ENCODE measurements around the gene STARD10. TPM values are rescaled to one million over a fixed set of nuclear protein-coding genes. Genes with fewer than 3 reads are reported as not detected.
A peak's percentile ranks its signal among the peaks of the same experiment; 100 is the strongest.

STARD10 gene
- total RNA-seq, 1 experiment from 2014 or later, result 31.2 TPM

DNA sequence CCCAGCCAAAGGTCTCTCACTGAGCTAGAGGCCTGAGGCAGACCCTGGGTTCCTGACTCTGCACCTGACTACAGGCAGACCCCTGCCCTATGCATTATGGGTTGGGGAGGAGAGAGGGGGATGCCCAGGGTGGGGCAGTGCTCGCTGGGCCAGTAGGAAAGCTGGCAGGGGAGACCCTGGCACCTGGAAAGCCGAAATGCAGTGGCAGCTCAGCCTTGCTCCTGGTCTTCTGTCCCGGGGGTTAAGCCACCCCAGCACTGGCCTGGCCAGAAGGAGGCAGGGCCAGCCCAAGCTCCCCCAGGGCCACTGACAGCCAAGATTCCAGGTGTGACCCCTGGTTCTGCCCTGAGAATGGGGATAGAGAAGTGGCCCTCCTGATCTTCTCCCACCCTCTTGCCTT is 47.0 kb downstream of the STARD10 start:
- DNase-seq (ENCODE audit: low read depth), result no peak

- DNase-seq (ENCODE audit: low read depth), result no peak
Observed at GRCh38 chr11:72745925-72746550, 47.8 kb downstream of the STARD10 start.

GRCh38 chr11:72745511-72745910 is 48.3 kb downstream of the STARD10 start:
- DNase-seq (ENCODE audit: low read depth), result no peak

GRCh38 chr11:72744474-72744873 is 49.4 kb downstream of the STARD10 start:
- no peak for DNase-seq (ENCODE audit: low read depth)

- DNase-seq (ENCODE audit: low read depth), result no peak
Observed at GRCh38 chr11:72743321-72744221, 50.3 kb downstream of the STARD10 start.

GRCh38 chr11:72742513-72743320 is 51.1 kb downstream of the STARD10 start:
- no peak for DNase-seq (ENCODE audit: low read depth)

GRCh38 chr11:72741849-72742512 is 51.9 kb downstream of the STARD10 start:
- DNase-seq (ENCODE audit: low read depth), result no peak

- DNase-seq (ENCODE audit: low read depth), result peak; percentile 33
Observed at GRCh38 chr11:72741429-72741833, 52.4 kb downstream of the STARD10 start.

DNA sequence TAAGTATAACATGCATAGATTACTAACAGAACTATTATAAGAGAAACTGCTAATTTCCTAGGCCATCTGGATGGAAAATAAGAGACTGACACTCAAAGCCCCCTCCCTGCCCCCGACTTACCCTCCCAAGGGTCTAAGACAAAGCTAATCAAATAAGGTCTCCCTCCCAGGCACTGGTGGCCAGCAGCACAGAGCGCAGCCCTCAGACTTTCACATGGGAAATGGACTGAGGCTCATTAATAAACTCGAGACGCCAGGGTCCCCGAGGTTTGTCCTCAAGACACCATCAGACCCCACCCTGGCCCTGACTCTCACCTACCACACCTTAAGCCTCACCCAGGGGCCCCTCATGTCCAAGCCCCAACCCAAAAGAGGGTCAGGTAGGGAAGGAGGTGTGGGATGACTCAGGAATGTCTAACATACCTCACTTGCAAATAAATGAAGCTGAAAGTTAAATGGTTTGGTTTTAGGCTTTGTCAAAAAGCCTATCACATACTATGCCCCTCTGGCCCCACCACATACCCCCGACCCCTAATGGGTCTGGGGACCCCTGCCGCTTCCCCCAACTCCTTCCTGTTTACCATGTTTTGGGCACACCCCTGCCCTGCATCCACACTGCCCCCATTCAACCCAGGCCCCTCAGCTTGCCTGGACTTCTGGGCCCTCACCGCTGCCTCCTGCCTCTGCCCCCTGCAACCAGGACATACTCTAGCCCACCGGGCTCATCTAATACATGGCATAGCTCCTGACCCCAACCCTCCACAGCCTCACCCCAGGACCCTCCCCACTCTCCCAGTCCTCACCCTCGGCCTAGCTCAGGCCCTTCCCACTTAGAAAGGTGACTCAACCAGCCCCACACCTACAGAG is 53.1 kb downstream of the STARD10 start:
- DNase-seq (ENCODE audit: low read depth), result no peak

DNA sequence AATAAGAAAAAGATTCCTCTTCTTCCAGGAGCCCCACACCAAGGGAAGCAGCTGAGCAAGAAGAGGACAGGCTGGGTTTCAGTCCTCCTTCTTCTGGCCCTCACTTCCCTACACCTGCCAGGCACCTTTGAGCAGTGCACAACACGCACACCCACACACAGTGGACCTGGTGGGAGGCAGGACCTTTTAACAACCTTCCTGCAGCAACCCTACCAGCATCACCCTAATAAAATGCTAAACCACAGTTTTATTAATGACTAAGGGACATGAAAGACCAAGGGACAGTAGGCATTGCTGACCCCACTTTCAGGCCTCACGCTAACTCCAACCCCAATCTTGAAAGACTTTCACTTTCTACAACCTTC is 53.8 kb downstream of the STARD10 start:
- no peak for DNase-seq (ENCODE audit: low read depth)

- no peak for DNase-seq (ENCODE audit: low read depth)
Observed at GRCh38 chr11:72739240-72740059, 54.4 kb downstream of the STARD10 start.

- no peak for DNase-seq (ENCODE audit: low read depth)
Observed at GRCh38 chr11:72738199-72739141, 55.4 kb downstream of the STARD10 start.

DNA sequence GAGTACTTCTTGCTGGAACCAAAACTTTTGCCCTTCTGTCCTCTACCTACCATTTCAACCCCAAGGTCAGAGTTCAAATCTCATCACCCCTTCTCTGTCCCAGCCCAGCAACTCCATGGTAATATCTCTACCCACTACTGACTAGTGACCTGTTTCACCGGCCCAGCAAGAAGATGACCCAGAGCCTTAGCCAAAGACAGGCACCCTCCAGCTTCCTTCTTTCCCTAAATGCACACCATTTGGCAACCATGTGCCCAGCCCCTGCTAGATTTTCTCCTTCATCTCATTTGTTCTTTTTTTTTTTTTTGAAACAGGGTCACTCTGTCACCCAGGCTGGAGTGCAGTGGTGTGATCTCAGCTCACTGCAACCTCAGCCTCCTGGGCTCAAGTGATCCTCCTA is 56.5 kb downstream of the STARD10 start:
- DNase-seq (ENCODE audit: low read depth), result no peak

DNA sequence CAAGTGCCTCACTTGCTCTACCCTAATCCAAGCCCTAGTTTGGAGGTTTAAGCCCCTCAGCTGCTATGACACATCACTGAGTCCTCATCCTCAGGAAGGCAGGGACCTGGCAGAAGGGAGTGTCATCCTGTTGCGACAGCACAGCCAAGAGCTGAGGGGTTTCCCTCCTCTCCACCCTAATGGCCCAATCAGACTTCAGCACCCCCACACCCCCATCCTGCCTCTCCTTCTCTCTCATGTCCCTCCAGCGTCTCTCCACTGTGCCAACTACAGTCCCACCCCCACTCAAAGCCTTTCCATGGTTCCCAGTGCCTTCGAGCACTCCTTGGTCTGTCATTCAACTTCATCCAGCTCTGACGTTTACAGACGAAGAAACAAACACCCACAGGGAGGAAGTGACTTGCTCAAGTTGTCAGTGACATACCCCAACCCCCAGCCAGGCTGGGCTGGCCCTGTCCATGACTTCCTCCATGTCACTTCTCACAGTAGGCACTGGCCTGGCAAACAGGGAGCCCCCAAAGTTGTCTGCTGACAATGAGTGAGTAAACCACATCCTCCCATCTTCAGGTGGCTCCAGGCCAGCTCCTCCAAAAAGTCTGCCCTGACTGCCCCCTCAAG is 57.3 kb downstream of the STARD10 start:
- DNase-seq (ENCODE audit: low read depth), result peak; percentile 94

GRCh38 chr11:72735495-72736027 is 58.3 kb downstream of the STARD10 start:
- DNase-seq (ENCODE audit: low read depth), result peak; percentile 77

DNA sequence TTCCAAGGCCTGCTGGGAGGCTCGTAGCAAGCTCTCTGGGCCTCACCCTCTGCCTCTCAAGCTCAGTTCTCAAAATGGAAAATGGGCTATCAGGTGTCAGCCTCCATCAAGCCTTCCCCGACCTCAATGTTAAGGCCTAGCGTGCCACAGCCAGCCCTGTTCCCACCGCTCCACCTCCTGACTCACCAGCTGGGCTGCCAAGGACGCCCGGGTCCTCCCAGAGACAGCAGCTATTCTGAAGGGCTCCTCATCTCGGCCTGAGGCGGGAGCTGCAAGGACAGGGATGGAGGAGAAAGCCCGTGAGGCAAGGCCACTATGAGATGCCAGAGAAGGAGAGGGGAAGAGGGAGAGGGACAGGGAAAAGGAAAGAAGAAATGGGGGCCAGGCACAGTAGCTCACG is 61.5 kb downstream of the STARD10 start:
- no peak for DNase-seq (ENCODE audit: low read depth)

DNA sequence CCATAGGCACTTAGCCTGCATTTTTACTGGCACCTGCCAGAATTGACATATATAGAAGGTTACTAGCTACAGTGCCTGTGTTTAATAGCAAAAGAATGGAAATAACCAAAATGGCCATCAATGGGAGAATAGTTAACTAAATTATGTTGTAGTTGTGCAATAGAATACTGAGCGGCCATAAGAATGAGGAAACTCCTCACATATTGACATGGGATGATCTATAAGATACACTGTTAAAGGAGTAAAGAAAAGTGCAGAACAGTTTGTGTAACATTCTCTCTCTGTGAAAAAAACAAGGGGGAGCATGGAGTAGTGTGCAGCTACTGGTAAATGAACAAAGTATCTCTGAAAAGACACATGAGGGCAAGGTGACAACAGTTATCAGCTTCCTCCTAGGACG is 63.1 kb downstream of the STARD10 start:
- no peak for DNase-seq (ENCODE audit: low read depth)

DNA sequence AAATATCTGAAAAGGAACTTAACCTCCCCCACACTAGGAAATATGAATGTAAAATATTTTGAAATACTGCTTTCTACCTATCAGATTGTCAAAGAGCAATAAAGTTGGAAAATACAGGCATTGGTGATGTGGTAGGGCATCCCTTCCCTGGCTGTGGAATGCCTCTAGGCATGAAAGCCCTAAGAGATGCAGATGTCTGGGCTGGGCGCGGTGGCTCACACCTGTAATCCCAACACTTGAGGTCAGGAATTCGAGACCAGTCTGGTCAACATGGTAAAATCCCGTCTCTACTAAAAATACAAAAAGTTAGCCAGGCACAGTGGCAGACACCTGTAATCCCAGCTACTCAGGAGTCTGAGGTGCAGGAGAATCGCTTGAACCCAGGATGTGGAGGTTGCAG is 63.6 kb downstream of the STARD10 start:
- DNase-seq (ENCODE audit: low read depth), result no peak
